Ovary (tissue), 9 donors: ENCODE results near the gene NPL. TPM values are rescaled to one million over a fixed set of nuclear protein-coding genes. Genes with fewer than 3 reads are reported as not detected.

Source experiments
- DNase-seq, 5 donors: peaks; one replicate each; pipeline ENCODE4 v3.0.0-alpha.2; 2019 to 2020
- H3K27ac ChIP-seq, 2 donors: fragments of 200-600 bp; one replicate each; pipeline versions ENCODE4 v1.5.1 to v1.8.0; 2019 to 2022
- H3K27me3 ChIP-seq: fragments of 200-600 bp; one replicate; pipeline ENCODE4 v1.8.0; 2022
- H3K36me3 ChIP-seq: fragments of 200-600 bp; sonication (generic); one replicate; pipeline ENCODE4 v1.5.1; 2019
- H3K4me1 ChIP-seq: one replicate; pipeline ENCODE4 v1.8.1; 2013; ENCODE audit warnings: mild to moderate bottlenecking, moderate library complexity; ENCODE audit not compliant: insufficient read depth
- H3K4me3 ChIP-seq: fragments of 200-600 bp; sonication (generic); one replicate; pipeline ENCODE4 v1.5.1; 2017
- H3K9me3 ChIP-seq, 2 donors: fragments of 200-600 bp in 1 of 2; sonication (generic) in 1 of 2; one replicate each; pipeline versions ENCODE4 v1.5.1 to v1.8.1; 2013 to 2019; ENCODE audit warnings: mild to moderate bottlenecking in 1 of 2, moderate library complexity in 1 of 2
- CTCF ChIP-seq, 3 donors: fragments of 450-650 bp in 2 of 3; fragments of 200-600 bp in 1 of 3; IDR thresholded peaks; one replicate each; pipeline versions ENCODE4 v1.5.1 to v1.8.0; 2016 to 2022; ENCODE audit warnings: antibody characterized with exemption in 3 of 3, mild to moderate bottlenecking in 1 of 3
- EP300 ChIP-seq: sonication (generic); formaldehyde crosslinking; IDR thresholded peaks from one replicate; pipeline ENCODE4 v1.6.1; 2017; ENCODE audit warnings: antibody characterized with exemption
- POLR2A ChIP-seq: fragments of 450-650 bp; IDR thresholded peaks from one replicate; pipeline ENCODE4 v1.6.1; 2017; ENCODE audit warnings: antibody characterized with exemption, mild to moderate bottlenecking, moderate library complexity
- WGBS, 3 donors: extraction: QIAGEN DNeasy Blood & Tissue Kit in 1 of 3; methylation state at CpG; one replicate each; pipeline versions ENCODE4 v1.1.5 to v1.1.7; 2013 to 2017; 5-methylcytosine and 5-hydroxymethylcytosine counted together
- intact Hi-C, 4 donors: fragments of 100-400 bp; cut with DNase I; formaldehyde crosslinking; loops; one replicate each; pipeline versions ENCODE4 v1.11.0 to v1.15.1; 2022 to 2023
- polyA plus RNA-seq, 2 donors: library from polyadenylated mRNA; stranded (reverse); fragments of 200-250 nt in 1 of 2; fragments of 350-450 nt in 1 of 2; fragmentation: Illumina TruSeq in 1 of 2; extraction: RNeasy Lipid Tissue Mini Kit (QIAGEN cat#74804) in 1 of 2; gene quantifications; one replicate each; pipeline ENCODE4 v1.2.3, GENCODE V29; 2013 to 2014
- total RNA-seq, 7 donors: library from RNA; depleted of rRNA in 2 of 7; stranded (reverse); fragments of >200 nt in 2 of 7; fragmentation: NEBNext Ultra II Directional in 3 of 7; extraction: Animal tissue kit (Norgen Biotek cat#: 25700) in 3 of 7; gene quantifications; one replicate each; pipeline versions ENCODE4 v1.1.0 to v1.2.4, GENCODE V29; 2016 to 2023
- donor health status: DM: no; HTN: no; CAD: no; lungs with moderate emphysema.
- donor health status: DM: no; HTN: no; CAD: no.
- donor health status: Bipolar disorder and iron deficiency.
- donor health status: DM: yes; HTN: yes; CAD: no.
- donor health status: DM: no; HTN: no; CAD: no.
- donor health status: DM: yes; HTN: yes; CAD: no.

Gene NPL
- total and polyA plus RNA-seq, 9 donors = 2.3 to 26.0 (median 3.7) TPM

- no peak overlapping the region for H3K4me3 ChIP-seq
- no peaks in the 10 kb centered on the region for H3K9me3 ChIP-seq
- TF ChIP-seq POLR2A = no peak
- TF ChIP-seq EP300 = no peak
- TF ChIP-seq CTCF (IDR thresholded peaks at IDR 0.05) = no peak
- H3K36me3 ChIP-seq = no peaks in the 10 kb centered on the region
- H3K27me3 ChIP-seq = no peaks in the 10 kb centered on the region
- intact Hi-C loops = no loop called here
- no peak for DNase-seq
- no peak overlapping the region for H3K27ac ChIP-seq
- 92 to 95% (median 93%) methylated on average over 2 of the region's 2 CpGs for WGBS, 3 donors
- no peaks in the 10 kb centered on the region for H3K4me1 ChIP-seq
These were observed 4.5 kb downstream of the NPL start for GRCh38 chr1:182794091-182794490.

- no peak for TF ChIP-seq EP300
- no peak for TF ChIP-seq CTCF (IDR thresholded peaks at IDR 0.05)
- no peak for TF ChIP-seq POLR2A
- intact Hi-C loops = no loop called here
- Histone ChIP-seq H3K4me1 (no peaks in the 10 kb centered on the region), H3K9me3 (no peaks in the 10 kb centered on the region), H3K27ac (no peak overlapping the region), H3K27me3 (no peaks in the 10 kb centered on the region), H3K36me3 (no peaks in the 10 kb centered on the region), H3K4me3 (no peak overlapping the region)
- WGBS, 3 donors = 80 to 94% (median 85%) methylated on average over 3 of the region's 3 CpGs
- no peak for DNase-seq
These were observed 5.2 kb downstream of the NPL start for GRCh38 chr1:182794676-182795201.

GRCh38 chr1:182795563-182796228 lies 6.1 kb downstream of the NPL start:
- WGBS, 3 donors = 81 to 87% (median 82%) methylated on average over 8 of the region's 8 CpGs
- Histone ChIP-seq H3K4me3 (no peak overlapping the region), H3K4me1 (no peaks in the 10 kb centered on the region), H3K27ac (no peak overlapping the region), H3K36me3 (no peaks in the 10 kb centered on the region), H3K27me3 (no peaks in the 10 kb centered on the region), H3K9me3 (no peaks in the 10 kb centered on the region)
- no peak for DNase-seq
- TF ChIP-seq CTCF (IDR thresholded peaks at IDR 0.05) (no peak), EP300 (no peak), POLR2A (no peak)
- intact Hi-C loops = no loop called here

GRCh38 chr1:182802006-182802803 lies 12.6 kb downstream of the NPL start:
- 89 to 95% (median 91%) methylated on average over 4 of the region's 4 CpGs for WGBS, 3 donors
- Histone ChIP-seq H3K4me1 (no peaks in the 10 kb centered on the region), H3K9me3 (no peaks in the 10 kb centered on the region), H3K4me3 (no peak overlapping the region), H3K27me3 (no peaks in the 10 kb centered on the region), H3K27ac (no peak overlapping the region), H3K36me3 (no peaks in the 10 kb centered on the region)
- intact Hi-C loops = no loop called here
- DNase-seq = no peak
- TF ChIP-seq CTCF (IDR thresholded peaks at IDR 0.05) (no peak), POLR2A (no peak), EP300 (no peak)
